ENCODE measurements around the gene SEC14L5. TPM values are rescaled to one million over a fixed set of nuclear protein-coding genes. Genes with fewer than 3 reads are reported as not detected.

Gene SEC14L5
- total RNA-seq, 1 experiment from 2014 or later = 0.27 TPM

DNA sequence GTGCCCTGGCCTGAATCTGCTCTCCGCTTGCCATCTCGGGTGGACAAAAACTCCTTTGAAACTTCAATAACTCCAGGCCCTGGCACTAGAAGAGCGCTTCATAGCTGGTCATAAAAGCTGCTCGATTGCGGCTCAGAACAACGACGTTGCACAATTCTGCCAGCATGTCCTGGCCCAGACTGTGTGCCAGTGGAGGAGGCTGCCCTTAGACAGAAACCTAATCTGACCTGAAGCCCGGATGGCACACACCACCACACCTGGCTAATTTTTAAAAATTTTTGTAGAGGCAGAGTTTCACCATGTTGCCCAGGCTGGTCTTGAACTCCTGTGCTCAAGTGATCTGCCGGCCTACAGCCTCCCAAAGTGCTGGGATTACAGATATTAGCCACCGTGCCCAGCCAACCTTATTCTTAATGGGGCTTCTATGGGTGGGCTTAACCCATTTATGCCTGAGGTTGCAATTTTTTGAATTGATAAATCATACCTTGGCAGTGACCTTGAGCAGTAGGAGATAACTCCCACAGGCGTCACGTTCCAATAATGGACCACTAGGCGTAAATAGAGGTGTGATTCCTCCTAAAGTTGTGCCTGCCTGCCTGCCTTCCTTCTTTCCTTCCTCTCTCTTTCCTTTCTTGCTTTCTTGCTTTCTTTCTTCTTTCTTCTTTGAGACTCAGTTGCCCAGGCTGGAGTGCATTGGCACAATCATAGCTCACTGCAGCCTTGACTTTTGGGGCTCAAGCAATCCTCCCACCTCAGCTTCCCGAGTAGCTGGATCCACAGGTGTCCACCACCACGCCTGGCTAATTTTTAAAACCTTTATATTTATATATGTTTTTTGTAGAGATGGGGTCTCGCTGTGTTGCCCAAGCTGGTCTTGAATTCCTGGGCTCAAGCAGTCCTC, 20.1 kb upstream of the SEC14L5 start:
- H2AFZ ChIP-seq (ENCODE audit: low read depth, low read length, poor library complexity, severe bottlenecking) = no peak overlapping the region
- no peaks in the 10 kb centered on the region for H3K36me3 ChIP-seq (ENCODE audit: control insufficient read depth in 1 of 2, insufficient read depth in 2 of 2, low read length in 2 of 2)
- CTCF ChIA-PET = interaction anchor here (1.5 kb wide), 1 partner anchor 20 kb away, joined by 3 read pairs; the partner anchor contains the start of gene SEC14L5
- no peak overlapping the region; a peak in 1 of 4 replicates for H3K4me3 ChIP-seq (replicated peaks in 1 of 2; ENCODE audit: low read depth in 1 of 2, low read length in 2 of 2)
- H3K27ac ChIP-seq (ENCODE audit: low read depth, low read length) = peak overlapping the region; percentile 66
- ATAC-seq (no peak), DNase-seq (ENCODE audit: low read depth, low spot score) (no peak)
- no peaks in the 10 kb centered on the region for H3K27me3 ChIP-seq (ENCODE audit: insufficient read depth, low read length)
- H3K79me2 ChIP-seq (ENCODE audit: insufficient read depth, low read length) = no peaks in the 10 kb centered on the region; the same call in 1 of the 2 replicates
- TF ChIP-seq FOSL1 (IDR thresholded peaks at IDR 0.05; ENCODE audit: low read depth) (no peak), ZNF274 (IDR thresholded peaks at IDR 0.05; ENCODE audit: low read depth, low read length) (no peak), CBX3 (IDR thresholded peaks at IDR 0.05; ENCODE audit: low read depth) (no peak), ELF1 (IDR thresholded peaks at IDR 0.05; ENCODE audit: borderline replicate concordance, low read depth) (no peak), SP1 (IDR thresholded peaks at IDR 0.05; ENCODE audit: low read depth) (no peak), EZH2 (IDR thresholded peaks at IDR 0.05) (no peak), SRF (IDR thresholded peaks at IDR 0.05; ENCODE audit: low read depth) (no peak), ZFX (IDR thresholded peaks at IDR 0.05) (no peak), SIN3A (IDR thresholded peaks at IDR 0.05; ENCODE audit: low read depth) (no peak), TCF7L2 (IDR thresholded peaks at IDR 0.05; ENCODE audit: borderline replicate concordance, extremely low read depth, insufficient read depth, insufficient read length) (no peak), POLR2AphosphoS5 (IDR thresholded peaks at IDR 0.05; ENCODE audit: low read depth, low read length) (no peak), POLR2A (IDR thresholded peaks at IDR 0.05; ENCODE audit: borderline replicate concordance, extremely low read depth, insufficient read depth, insufficient read length) (no peak)
- TF ChIP-seq, protein P1, sequence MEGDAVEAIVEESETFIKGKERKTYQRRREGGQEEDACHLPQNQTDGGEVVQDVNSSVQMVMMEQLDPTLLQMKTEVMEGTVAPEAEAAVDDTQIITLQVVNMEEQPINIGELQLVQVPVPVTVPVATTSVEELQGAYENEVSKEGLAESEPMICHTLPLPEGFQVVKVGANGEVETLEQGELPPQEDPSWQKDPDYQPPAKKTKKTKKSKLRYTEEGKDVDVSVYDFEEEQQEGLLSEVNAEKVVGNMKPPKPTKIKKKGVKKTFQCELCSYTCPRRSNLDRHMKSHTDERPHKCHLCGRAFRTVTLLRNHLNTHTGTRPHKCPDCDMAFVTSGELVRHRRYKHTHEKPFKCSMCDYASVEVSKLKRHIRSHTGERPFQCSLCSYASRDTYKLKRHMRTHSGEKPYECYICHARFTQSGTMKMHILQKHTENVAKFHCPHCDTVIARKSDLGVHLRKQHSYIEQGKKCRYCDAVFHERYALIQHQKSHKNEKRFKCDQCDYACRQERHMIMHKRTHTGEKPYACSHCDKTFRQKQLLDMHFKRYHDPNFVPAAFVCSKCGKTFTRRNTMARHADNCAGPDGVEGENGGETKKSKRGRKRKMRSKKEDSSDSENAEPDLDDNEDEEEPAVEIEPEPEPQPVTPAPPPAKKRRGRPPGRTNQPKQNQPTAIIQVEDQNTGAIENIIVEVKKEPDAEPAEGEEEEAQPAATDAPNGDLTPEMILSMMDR (IDR thresholded peaks at IDR 0.05 in 2 of 3, conservative IDR thresholded peaks at IDR 0.05 in 1 of 3; ENCODE audit: borderline replicate concordance in 1 of 3, insufficient read depth in 1 of 3, low read depth in 2 of 3, low read length in 2 of 3) = no peak
- TF ChIP-seq, protein P2, sequence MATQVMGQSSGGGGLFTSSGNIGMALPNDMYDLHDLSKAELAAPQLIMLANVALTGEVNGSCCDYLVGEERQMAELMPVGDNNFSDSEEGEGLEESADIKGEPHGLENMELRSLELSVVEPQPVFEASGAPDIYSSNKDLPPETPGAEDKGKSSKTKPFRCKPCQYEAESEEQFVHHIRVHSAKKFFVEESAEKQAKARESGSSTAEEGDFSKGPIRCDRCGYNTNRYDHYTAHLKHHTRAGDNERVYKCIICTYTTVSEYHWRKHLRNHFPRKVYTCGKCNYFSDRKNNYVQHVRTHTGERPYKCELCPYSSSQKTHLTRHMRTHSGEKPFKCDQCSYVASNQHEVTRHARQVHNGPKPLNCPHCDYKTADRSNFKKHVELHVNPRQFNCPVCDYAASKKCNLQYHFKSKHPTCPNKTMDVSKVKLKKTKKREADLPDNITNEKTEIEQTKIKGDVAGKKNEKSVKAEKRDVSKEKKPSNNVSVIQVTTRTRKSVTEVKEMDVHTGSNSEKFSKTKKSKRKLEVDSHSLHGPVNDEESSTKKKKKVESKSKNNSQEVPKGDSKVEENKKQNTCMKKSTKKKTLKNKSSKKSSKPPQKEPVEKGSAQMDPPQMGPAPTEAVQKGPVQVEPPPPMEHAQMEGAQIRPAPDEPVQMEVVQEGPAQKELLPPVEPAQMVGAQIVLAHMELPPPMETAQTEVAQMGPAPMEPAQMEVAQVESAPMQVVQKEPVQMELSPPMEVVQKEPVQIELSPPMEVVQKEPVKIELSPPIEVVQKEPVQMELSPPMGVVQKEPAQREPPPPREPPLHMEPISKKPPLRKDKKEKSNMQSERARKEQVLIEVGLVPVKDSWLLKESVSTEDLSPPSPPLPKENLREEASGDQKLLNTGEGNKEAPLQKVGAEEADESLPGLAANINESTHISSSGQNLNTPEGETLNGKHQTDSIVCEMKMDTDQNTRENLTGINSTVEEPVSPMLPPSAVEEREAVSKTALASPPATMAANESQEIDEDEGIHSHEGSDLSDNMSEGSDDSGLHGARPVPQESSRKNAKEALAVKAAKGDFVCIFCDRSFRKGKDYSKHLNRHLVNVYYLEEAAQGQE (IDR thresholded peaks at IDR 0.05; ENCODE audit: low read depth) = no peak
- H4K20me1 ChIP-seq (ENCODE audit: insufficient read depth) = no peaks in the 10 kb centered on the region
- intact Hi-C loops (cut with micrococcal nuclease) = no loop called here
- no peaks in the 10 kb centered on the region for H3K9me2 ChIP-seq (ENCODE audit: insufficient read depth)
- H3K9me3 ChIP-seq (ENCODE audit: control insufficient read depth in 1 of 2, insufficient read depth in 1 of 2, low read depth in 1 of 2, low read length in 2 of 2) = no peaks in the 10 kb centered on the region
- H3K9ac ChIP-seq (ENCODE audit: low read length) = peak overlapping the region; percentile 47
- H3K4me2 ChIP-seq (ENCODE audit: low read length) = peak overlapping the region; percentile 98
- RAD21 ChIA-PET (ENCODE audit: low non-redundant PET in 1 of 2, low total read pairs in 2 of 2, uncharacterized antibody in 2 of 2, unreplicated experiment in 2 of 2) = no interaction called here
- BruUV-seq (replicated peaks) = TSS peak; percentile 48
- H3K4me1 ChIP-seq (ENCODE audit: control insufficient read depth in 1 of 2, insufficient read depth in 2 of 2, low read length in 2 of 2) = peaks cover 41 to 72% of the 10 kb centered on the region in 2 experiments
- POLR2A ChIA-PET = no interaction called here
